ENCODE measurements around the gene PLD5.
A peak's percentile ranks its signal among the peaks of the same experiment; 100 is the strongest.
"Not testable (repeated sequence)": the region's sequence is repeated elsewhere in the genome, so short reads cannot be mapped to it uniquely, and the experiment has no call there.

The PLD5 gene

GRCh38 chr1:242477944-242478343 is 46.6 kb downstream of the PLD5 start:
- DNase-seq: no peak

DNA sequence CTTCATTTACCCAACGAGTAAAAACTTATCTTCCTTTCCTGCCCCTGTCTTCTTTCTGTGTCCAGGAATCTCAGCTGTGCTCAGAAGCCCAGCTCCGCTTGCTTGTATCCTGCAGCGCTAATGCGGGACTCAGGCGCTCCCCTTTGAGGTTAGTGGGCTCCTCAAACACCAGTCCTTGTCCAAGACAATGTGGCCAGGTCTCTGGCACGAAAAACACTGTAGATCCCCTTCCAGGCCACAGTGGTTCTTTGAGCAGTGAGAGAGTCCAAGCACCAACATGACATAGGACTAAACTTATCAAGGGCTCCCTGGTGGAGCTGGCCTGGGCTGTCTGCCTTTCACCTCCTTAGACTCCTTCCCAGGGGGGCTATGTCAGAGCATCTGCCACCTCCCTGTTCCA is 53.7 kb downstream of the PLD5 start:
- DNase-seq: no peak

DNA sequence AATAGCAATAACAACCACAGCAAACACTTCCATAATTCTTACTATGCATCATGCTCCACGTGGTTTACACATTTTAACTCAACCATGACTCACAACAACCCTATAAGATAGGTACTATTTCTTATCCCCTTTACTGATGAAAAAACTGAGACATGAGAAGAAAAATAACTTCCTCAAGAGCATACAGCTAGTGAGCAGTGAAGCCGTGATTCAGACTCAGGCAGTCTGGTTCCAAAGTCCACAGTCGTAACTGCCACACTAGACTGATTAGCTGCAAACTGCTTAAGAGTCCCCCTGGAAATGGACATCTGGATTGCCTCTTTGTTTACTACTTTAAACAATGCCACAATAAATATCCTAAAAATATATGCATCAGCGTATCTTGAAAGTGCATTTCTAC is 55.7 kb downstream of the PLD5 start:
- DNase-seq: no peak

GRCh38 chr1:242467556-242468145 is 56.8 kb downstream of the PLD5 start:
- peak; percentile 5 for DNase-seq

- no peak for DNase-seq
Observed at GRCh38 chr1:242462867-242463266, 61.6 kb downstream of the PLD5 start.

GRCh38 chr1:242459740-242460139 is 64.8 kb downstream of the PLD5 start:
- DNase-seq: not testable (repeated sequence)

DNA sequence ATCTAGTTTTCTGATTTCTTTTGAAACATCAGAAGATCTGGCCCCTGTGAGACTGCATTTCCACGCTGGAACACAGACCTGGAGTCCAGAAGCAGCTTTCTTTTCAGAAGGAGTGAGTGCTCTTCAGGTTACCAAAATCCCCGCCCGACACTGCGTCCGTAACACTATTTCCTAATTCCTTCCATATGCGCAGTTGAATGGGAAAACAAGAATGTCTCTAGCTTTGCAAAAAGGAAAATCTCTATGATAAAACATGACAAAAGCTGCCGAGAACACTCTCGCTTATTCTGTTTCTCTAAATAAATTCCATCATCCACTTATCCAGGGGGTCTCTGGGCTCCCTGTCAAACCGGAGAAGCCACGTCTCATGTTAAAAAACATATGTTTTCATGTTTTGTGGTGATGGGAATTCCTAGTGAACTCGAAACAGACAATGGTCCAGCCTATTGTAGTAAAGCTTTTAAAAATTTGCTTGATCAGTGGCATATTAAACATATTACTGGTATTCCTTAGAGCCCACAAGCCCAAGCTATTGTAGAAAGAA is 67.7 kb downstream of the PLD5 start:
- DNase-seq: no peak

- no peak for DNase-seq
Observed at GRCh38 chr1:242455052-242455361, 69.5 kb downstream of the PLD5 start.

DNA sequence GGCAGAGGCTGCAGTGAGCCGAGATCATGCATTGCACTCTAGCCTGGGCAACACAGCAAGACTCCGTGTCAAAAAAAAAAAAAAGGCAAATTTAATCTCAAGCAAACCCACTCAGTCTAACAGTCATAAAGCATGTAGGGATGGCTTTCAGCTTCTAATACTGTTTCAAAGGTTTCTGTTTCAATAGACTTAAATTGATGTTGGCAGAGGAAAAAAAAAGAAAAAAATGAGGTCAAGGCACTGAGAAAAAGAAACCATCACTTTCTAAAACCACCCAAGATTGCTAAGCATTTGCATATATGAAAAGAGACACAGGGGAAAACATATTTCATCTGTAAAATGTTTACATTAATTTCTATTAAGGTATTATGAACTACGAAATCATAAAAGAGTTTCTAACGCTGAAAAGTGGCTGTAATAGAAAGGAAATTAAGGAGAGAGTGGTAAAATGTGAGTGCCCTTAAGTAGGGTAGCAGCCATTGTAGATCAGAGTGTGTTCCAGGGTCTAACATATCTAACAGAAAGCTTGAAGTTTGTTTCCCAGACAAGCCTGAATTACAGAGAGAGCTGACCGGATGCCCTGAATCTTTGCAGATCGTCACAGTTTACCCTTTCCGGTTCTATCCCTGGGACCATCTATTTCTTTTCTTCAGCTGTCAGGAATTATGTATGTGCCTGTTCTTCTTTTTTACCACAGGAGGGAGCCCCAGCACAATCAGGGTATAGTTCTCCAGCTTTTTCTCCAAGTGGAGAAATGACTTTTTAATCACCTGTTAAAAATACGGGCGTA is 70.0 kb downstream of the PLD5 start:
- no peak for DNase-seq

DNA sequence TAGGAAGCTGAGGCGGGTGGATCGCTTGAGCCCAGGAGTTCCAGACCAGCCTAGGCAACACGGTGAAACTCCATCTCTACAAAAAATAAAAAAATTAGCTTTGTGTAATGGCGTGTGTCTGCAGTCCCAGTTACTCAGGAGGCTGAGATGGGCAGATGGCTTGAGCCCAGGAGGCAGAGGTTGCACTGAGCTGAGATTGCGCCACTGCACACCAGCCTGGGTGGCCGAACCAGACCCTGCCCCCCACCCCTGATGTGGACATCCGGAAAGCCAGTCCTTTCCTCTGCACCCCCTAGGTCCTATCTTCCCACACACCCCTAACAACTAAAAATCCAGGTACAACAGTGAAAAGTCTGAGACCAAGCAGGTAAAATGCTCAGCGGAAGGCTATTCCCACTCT is 71.9 kb downstream of the PLD5 start:
- no peak for DNase-seq

- no peak for DNase-seq
Observed at GRCh38 chr1:242449661-242450060, 74.8 kb downstream of the PLD5 start.

- DNase-seq: no peak
Observed at GRCh38 chr1:242448910-242449645, 75.4 kb downstream of the PLD5 start.

- DNase-seq: no peak
Observed at GRCh38 chr1:242447689-242448088, 76.8 kb downstream of the PLD5 start.

DNA sequence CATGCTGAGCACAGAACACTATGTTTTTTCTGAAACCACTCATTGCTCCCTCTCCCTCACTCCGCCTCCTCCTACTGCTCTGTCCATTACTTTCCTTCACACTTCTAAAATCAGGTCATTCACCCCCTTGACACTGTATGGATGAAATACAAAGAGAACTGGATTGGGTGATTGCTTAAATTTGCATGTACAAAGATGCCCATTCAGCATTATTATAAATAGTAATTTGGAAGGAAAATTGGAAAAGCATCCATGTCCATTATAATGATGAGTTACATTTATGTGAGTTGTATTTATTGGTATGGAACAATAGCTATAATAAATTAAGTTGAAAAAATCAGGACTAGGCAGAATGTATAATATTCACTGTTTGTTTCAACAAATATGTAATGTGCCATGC is 83.7 kb downstream of the PLD5 start:
- DNase-seq: no peak

DNA sequence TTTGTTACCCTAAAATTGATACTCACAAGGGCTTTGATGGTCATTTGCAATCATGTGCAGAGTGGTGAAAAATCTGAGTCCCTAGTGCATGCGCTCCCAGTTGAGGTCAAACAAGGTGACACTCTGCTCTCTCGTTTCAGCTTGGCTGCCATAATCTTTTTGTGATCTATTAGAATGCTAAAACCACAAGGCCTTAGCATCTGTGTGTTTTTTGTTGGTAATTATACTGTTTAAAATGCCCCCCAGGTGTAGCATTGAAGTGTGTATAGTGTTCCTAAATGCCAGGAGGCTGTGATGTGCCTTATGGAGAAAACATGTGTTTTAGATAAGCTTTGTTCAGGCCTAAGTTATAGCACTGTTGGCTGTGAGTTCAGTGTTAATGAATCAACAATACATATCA is 89.3 kb downstream of the PLD5 start:
- DNase-seq: no peak

DNA sequence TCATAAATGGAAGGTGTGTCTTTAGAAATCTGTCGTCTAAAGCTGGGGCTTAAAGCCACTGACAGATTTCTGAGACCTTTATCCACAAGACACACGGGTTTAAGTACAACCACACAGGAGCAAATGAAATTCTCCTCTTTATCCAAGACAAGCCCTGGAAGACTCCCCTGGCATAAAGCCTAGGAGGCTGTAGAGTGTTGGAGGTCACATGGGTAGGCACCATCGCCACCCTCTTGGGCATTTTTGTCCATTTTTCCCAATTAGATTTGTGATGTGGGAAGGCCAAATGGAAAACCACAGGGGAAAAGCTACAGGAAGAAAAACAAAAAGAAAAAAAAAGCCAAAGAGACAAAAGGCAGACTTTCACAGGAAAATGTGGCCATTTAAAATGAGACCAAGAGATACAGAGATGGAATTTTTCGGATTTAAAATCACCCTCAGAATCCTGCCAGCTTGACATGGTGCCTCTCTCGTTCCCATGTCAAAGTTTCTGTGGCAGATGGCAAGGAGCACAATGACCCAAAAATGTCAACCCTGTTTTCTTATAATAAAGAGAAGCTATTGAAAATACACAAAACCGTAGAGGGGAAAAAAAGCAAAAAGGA is 91.9 kb downstream of the PLD5 start:
- no peak for DNase-seq

DNA sequence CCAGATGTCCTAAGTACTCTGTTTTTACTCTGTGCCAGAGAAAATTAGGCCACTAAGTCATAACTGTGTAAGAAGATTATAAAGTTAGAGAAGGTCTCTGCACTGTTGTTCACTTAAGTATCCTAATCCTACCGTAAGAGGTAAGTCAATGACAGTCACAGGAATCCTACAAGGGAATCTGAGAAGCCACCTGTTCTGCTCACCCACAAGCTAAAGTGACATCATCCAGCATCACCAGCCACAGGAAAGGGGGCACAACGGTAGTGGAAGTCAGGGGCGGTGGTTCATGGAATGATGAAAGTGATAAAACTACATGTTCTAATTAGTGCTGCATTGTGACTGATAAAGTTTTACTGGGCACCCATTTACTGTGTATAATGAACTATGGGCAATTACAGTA is 92.7 kb downstream of the PLD5 start:
- DNase-seq: no peak

DNA sequence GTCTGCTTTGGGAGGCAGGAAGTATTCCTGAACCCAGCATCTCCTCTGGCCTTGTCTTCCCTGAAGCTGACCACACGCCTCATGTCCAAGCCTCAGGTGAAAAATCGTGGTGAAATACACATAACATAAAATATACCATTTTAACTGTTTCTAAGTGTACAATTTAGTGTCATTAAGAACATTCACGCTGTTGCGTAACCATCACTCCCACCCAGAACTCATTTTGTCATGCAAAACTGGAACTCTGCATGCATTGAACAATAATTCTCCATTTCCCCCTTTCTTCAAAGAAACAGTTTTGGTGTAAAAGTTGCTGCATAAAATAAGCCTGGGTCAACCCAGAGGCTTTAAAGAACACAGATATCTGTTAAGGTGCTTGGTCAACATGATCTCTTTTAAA is 93.5 kb downstream of the PLD5 start:
- no peak for DNase-seq

- no peak for DNase-seq
Observed at GRCh38 chr1:242428399-242429190, 95.9 kb downstream of the PLD5 start.

DNA sequence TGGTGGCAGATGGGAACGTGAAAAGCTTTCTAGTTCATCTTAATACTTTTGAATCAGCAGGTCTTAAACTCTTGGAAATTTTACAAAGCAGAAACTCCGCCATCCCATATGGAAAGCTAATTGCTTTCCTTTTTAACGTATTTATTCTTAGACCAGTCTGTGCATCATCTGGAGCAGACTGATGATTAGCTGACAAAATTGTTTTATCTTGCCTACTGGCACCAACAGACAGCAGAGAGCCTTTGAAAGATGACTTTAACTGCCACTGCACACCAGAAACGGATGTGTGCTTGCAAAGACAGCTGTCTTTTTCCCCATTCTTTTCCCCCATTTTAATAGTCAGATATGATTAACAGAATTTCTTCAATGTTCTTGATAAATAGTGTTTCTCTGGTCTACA is 97.0 kb downstream of the PLD5 start:
- DNase-seq: no peak

GRCh38 chr1:242426271-242426905 is 98.1 kb downstream of the PLD5 start:
- DNase-seq: no peak

- no peak for DNase-seq
Observed at GRCh38 chr1:242425232-242425631, 99.3 kb downstream of the PLD5 start.

Measured in stimulated activated CD4-positive, alpha-beta T cell treated with anti-CD3 and anti-CD28 coated beads, Interleukin-4, amount 100 ng/mL, for 1 hour (primary cell).